HCT116 (cell line): ENCODE measurements around the gene LRRC9.

Experiments used
- EZH2 ChIP-seq: fragments of 200-600 bp; sonication (generic); IDR thresholded peaks from 2 replicates; pipeline ENCODE4 v1.6.1; 2017; ENCODE audit warnings: antibody characterized with exemption, mixed run types
- POLR2A ChIP-seq: IDR thresholded peaks from 2 replicates; pipeline ENCODE4 v1.7.0; 2011; ENCODE audit warnings: borderline replicate concordance; ENCODE audit not compliant: insufficient read depth, insufficient read length; ENCODE audit errors: extremely low read depth
- RAD21 ChIP-seq: IDR thresholded peaks from 2 replicates; pipeline ENCODE4 v1.6.1; 2012; ENCODE audit warnings: low read depth, mild to moderate bottlenecking
- TF ChIP-seq, protein P1 (sequence below): IDR thresholded peaks from 2 replicates; pipeline ENCODE4 v1.6.1; 2012
- TF ChIP-seq, protein P2 (sequence below), 3 experiments: fragments of 200-600 bp in 1 of 3; sonication (generic) in 1 of 3; IDR thresholded peaks in 2 of 3; conservative IDR thresholded peaks in 1 of 3; 2 replicates each; pipeline ENCODE4 v1.5.1; 2012 to 2017; ENCODE audit warnings: low read depth in 2 of 3, low read length in 2 of 3, antibody characterized with exemption in 1 of 3, borderline replicate concordance in 1 of 3, control low read depth in 1 of 3, mild to moderate bottlenecking in 1 of 3, mixed read lengths in 1 of 3, mixed run types in 1 of 3, moderate library complexity in 1 of 3; ENCODE audit not compliant: insufficient read depth in 1 of 3
- TF ChIP-seq, protein P3 (sequence below): IDR thresholded peaks from 2 replicates; pipeline ENCODE4 v1.6.1; 2012

DNA sequence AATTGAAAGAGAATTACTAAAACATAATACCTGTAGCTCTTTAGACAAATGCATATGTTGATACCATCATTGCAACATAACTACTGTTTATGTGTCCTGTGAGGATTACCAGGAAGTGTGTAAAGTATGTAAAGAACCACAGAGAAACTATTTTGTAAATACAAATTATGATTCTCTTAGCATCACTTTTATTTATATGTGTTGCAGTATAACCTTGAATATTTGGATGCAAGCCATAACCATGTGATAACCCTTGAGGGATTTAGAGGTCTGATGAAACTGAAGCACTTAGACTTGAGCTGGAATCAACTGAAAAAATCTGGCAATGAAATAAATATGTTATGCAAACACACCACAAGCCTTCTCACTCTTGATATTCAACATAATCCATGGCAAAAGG is 77.5 kb downstream of the LRRC9 start:
- TF ChIP-seq, protein P1, sequence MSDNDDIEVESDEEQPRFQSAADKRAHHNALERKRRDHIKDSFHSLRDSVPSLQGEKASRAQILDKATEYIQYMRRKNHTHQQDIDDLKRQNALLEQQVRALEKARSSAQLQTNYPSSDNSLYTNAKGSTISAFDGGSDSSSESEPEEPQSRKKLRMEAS, result no peak
- TF ChIP-seq, protein P2, sequence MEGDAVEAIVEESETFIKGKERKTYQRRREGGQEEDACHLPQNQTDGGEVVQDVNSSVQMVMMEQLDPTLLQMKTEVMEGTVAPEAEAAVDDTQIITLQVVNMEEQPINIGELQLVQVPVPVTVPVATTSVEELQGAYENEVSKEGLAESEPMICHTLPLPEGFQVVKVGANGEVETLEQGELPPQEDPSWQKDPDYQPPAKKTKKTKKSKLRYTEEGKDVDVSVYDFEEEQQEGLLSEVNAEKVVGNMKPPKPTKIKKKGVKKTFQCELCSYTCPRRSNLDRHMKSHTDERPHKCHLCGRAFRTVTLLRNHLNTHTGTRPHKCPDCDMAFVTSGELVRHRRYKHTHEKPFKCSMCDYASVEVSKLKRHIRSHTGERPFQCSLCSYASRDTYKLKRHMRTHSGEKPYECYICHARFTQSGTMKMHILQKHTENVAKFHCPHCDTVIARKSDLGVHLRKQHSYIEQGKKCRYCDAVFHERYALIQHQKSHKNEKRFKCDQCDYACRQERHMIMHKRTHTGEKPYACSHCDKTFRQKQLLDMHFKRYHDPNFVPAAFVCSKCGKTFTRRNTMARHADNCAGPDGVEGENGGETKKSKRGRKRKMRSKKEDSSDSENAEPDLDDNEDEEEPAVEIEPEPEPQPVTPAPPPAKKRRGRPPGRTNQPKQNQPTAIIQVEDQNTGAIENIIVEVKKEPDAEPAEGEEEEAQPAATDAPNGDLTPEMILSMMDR (IDR thresholded peaks at IDR 0.05 in 2 of 3, conservative IDR thresholded peaks at IDR 0.05 in 1 of 3; ENCODE audit: borderline replicate concordance in 1 of 3, insufficient read depth in 1 of 3, low read depth in 2 of 3, low read length in 2 of 3), result no peak
- TF ChIP-seq POLR2A (no peak), EZH2 (no peak), RAD21 (no peak)
- TF ChIP-seq, protein P3, sequence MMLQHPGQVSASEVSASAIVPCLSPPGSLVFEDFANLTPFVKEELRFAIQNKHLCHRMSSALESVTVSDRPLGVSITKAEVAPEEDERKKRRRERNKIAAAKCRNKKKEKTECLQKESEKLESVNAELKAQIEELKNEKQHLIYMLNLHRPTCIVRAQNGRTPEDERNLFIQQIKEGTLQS, result no peak
